Measurements from ENCODE around the gene TEKT5. TPM values are rescaled to one million over a fixed set of nuclear protein-coding genes. Genes with fewer than 3 reads are reported as not detected.
A peak's percentile ranks its signal among the peaks of the same experiment; 100 is the strongest.
"Not testable (repeated sequence)": the region's sequence is repeated elsewhere in the genome, so short reads cannot be mapped to it uniquely, and the experiment has no call there.

The TEKT5 gene
- total and polyA plus RNA-seq, 11 donors: 0.51 to 2.8 TPM; not detected in 9

GRCh38 chr16:10652730-10653590 is 41.8 kb downstream of the TEKT5 start:
- H3K27me3 ChIP-seq: no peaks in the 10 kb centered on the region
- ATAC-seq (peak in 1 of 4 donors; percentile 33), DNase-seq (no peak)
- intact Hi-C loops (cut with DNase I): no loop called here
- no peak overlapping the region for H3K27ac ChIP-seq
- no peaks in the 10 kb centered on the region for H3K36me3 ChIP-seq
- no peak overlapping the region for H3K4me3 ChIP-seq
- no peaks in the 10 kb centered on the region for H3K9me3 ChIP-seq
- WGBS, 4 donors: 43 to 64% (median 53%) methylated on average over 4 to 8 of the region's 8 CpGs
- TF ChIP-seq, protein P1, sequence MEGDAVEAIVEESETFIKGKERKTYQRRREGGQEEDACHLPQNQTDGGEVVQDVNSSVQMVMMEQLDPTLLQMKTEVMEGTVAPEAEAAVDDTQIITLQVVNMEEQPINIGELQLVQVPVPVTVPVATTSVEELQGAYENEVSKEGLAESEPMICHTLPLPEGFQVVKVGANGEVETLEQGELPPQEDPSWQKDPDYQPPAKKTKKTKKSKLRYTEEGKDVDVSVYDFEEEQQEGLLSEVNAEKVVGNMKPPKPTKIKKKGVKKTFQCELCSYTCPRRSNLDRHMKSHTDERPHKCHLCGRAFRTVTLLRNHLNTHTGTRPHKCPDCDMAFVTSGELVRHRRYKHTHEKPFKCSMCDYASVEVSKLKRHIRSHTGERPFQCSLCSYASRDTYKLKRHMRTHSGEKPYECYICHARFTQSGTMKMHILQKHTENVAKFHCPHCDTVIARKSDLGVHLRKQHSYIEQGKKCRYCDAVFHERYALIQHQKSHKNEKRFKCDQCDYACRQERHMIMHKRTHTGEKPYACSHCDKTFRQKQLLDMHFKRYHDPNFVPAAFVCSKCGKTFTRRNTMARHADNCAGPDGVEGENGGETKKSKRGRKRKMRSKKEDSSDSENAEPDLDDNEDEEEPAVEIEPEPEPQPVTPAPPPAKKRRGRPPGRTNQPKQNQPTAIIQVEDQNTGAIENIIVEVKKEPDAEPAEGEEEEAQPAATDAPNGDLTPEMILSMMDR (IDR thresholded peaks at IDR 0.05): no peak
- no peak for TF ChIP-seq POLR2A (IDR thresholded peaks at IDR 0.05)
- H3K4me1 ChIP-seq: no peaks in the 10 kb centered on the region

DNA sequence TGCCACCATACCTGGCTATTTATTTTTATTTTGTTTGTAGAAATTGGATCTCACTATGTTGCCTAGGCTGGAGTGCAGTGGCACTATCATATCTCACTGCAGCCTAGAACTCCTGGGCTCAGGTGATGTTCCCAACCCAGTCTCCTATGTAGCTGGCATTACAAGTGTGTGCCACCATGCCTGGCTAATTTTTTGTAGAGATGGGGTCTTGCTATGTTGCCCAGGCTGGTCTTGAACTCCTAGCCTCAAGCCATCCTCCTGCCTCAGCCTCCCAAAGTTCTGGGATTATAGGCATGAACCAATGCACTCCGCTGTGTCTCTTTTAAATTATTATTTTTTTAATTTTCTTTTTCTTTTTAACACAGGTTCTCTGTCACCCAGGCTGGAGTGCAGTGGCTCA is 45.6 kb downstream of the TEKT5 start:
- ATAC-seq, DNase-seq, H3K4me3 ChIP-seq, H3K9me3 ChIP-seq, H3K4me1 ChIP-seq, H3K27ac ChIP-seq, H3K27me3 ChIP-seq, H3K36me3 ChIP-seq: not testable (repeated sequence)
- WGBS, 4 donors: 93 to 100% (median 98%) methylated on average over 1 of the region's 1 CpG
- intact Hi-C loops (cut with DNase I): loop anchor here in 1 of 10 donors (10.0 kb wide), 1 partner anchor 66 kb away; no protein-coding TSS in a partner anchor

- no peak for ATAC-seq
- intact Hi-C loops (cut with DNase I): loop anchor here in 1 of 10 donors (10.0 kb wide), 1 partner anchor 67 kb away; no protein-coding TSS in a partner anchor
- no peak for TF ChIP-seq POLR2A (IDR thresholded peaks at IDR 0.05)
- TF ChIP-seq, protein P1 (IDR thresholded peaks at IDR 0.05): no peak
- Histone ChIP-seq H3K4me1 (no peaks in the 10 kb centered on the region), H3K9me3 (no peaks in the 10 kb centered on the region), H3K27ac (no peak overlapping the region), H3K4me3 (no peak overlapping the region), H3K27me3 (no peaks in the 10 kb centered on the region), H3K36me3 (no peaks in the 10 kb centered on the region)
- DNase-seq: no peak
- WGBS, 4 donors: 90 to 94% (median 91%) methylated on average over 4 of the region's 4 CpGs
These were observed 46.9 kb downstream of the TEKT5 start for GRCh38 chr16:10647721-10648296.

GRCh38 chr16:10647264-10647720 is 47.4 kb downstream of the TEKT5 start:
- Histone ChIP-seq H3K9me3 (no peaks in the 10 kb centered on the region), H3K27ac (no peak overlapping the region), H3K4me1 (no peaks in the 10 kb centered on the region), H3K4me3 (no peak overlapping the region), H3K27me3 (no peaks in the 10 kb centered on the region), H3K36me3 (no peaks in the 10 kb centered on the region)
- ATAC-seq (no peak), DNase-seq (no peak)
- intact Hi-C loops (cut with DNase I): loop anchor here in 1 of 10 donors (10.0 kb wide), 1 partner anchor 68 kb away; no protein-coding TSS in a partner anchor
- TF ChIP-seq, protein P1 (IDR thresholded peaks at IDR 0.05): no peak
- TF ChIP-seq POLR2A (IDR thresholded peaks at IDR 0.05): no peak
- 96 to 97% (median 97%) methylated on average over 10 of the region's 10 CpGs for WGBS, 4 donors

All from heart left ventricle (tissue), 16 donors.